HCT116 (cell line): ENCODE results near the gene RCAN3.

Experiments used
- CEBPB ChIP-seq: IDR thresholded peaks from 2 replicates; pipeline ENCODE4 v1.6.1; 2012; ENCODE audit warnings: low read depth
- ELF1 ChIP-seq: IDR thresholded peaks from 2 replicates; pipeline ENCODE4 v1.6.1; 2012; ENCODE audit warnings: low read depth, borderline replicate concordance
- POLR2A ChIP-seq: IDR thresholded peaks from 2 replicates; pipeline ENCODE4 v1.7.0; 2011; ENCODE audit warnings: borderline replicate concordance; ENCODE audit not compliant: insufficient read depth, insufficient read length; ENCODE audit errors: extremely low read depth
- POLR2AphosphoS5 ChIP-seq: IDR thresholded peaks from 2 replicates; pipeline ENCODE4 v1.6.1; 2011; ENCODE audit warnings: mild to moderate bottlenecking, low read depth, low read length, moderate library complexity
- SP1 ChIP-seq: IDR thresholded peaks from 2 replicates; pipeline ENCODE4 v1.6.1; 2012; ENCODE audit warnings: low read depth
- TCF7L2 ChIP-seq: IDR thresholded peaks from 2 replicates; pipeline ENCODE4 v1.7.0; 2011; ENCODE audit warnings: borderline replicate concordance, inconsistent platforms; ENCODE audit not compliant: insufficient read depth, insufficient read length; ENCODE audit errors: extremely low read depth
- TF ChIP-seq, protein P1 (sequence below): IDR thresholded peaks from 2 replicates; pipeline ENCODE4 v1.6.1; 2011; ENCODE audit warnings: mild to moderate bottlenecking, low read length, moderate library complexity; ENCODE audit not compliant: insufficient replicate concordance; ENCODE audit errors: extremely low read depth

DNA sequence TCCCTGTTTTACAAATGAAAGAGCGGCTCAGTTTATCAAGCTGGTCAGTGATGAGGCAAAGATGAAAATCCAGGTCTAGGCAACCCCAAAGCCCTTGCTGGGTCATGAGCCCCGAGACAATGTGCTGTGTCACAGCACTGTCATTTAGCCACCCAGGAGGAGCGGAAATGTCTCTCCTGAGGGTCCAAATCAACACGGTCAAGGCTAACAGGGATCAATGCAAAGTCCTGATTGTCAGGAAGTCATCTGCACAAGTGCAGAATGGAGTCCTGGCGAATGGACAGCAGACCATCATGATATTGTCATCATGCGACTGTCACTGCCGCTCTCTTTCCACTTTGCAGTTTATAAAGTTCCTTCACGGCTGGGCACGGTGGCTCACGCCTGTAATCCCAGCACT lies 83.5 kb downstream of the RCAN3 start:
- TF ChIP-seq CEBPB (no peak), TCF7L2 (no peak), SP1 (no peak), POLR2A (no peak), POLR2AphosphoS5 (no peak), ELF1 (no peak)
- TF ChIP-seq, protein P1, sequence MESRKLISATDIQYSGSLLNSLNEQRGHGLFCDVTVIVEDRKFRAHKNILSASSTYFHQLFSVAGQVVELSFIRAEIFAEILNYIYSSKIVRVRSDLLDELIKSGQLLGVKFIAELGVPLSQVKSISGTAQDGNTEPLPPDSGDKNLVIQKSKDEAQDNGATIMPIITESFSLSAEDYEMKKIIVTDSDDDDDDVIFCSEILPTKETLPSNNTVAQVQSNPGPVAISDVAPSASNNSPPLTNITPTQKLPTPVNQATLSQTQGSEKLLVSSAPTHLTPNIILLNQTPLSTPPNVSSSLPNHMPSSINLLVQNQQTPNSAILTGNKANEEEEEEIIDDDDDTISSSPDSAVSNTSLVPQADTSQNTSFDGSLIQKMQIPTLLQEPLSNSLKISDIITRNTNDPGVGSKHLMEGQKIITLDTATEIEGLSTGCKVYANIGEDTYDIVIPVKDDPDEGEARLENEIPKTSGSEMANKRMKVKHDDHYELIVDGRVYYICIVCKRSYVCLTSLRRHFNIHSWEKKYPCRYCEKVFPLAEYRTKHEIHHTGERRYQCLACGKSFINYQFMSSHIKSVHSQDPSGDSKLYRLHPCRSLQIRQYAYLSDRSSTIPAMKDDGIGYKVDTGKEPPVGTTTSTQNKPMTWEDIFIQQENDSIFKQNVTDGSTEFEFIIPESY: no peak
